NCI-H2196 treated with DMSO at 0.1 percent for 48 hours (cell line): ENCODE measurements around the gene KCTD14.
"Not testable (repeated sequence)": the region's sequence is repeated elsewhere in the genome, so short reads cannot be mapped to it uniquely, and the experiment has no call there.

Experiments
- DNase-seq: peaks from one replicate; lab custom pipeline; 2025; ENCODE audit not compliant: unreplicated experiment; lab: John Stamatoyannopoulos, UW

Gene KCTD14

DNA sequence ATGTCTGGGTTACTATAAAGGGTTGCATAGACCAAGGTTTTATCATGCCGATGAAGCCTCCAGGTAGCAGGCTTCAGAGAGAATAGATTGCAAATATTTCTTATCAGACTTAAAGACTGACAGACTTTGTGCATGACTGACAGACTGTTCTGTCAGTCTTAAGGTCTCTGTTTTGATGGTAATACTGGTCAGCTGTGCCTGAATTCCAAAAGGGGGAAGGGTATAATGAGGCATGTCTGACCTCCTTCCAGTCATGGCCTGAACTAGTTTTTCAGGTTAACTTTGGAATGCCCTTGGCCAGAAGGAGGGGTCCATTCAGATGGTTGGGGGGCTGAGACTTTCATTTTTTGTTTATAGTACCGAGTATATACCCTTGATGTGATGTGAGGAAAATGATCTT lies 4.7 kb upstream of the KCTD14 start:
- no peak for DNase-seq

DNA sequence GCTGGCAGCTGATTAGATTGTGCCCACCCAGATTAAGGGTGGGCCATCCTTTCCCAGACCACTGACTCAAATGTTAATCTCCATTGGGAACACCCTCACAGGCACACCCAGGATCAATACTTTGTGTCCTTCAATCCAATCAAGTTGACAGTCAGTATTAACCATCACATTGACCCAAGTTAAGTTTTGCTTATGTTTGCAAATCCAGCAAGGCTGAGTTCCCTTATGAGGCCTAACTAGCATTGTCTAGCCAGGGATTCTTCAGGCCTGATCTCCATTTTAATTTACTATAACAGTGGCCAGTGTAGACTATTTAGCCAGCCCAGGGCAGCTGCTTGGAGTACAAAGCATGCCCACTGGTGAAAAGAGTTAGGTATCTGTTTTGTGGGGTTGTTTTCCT lies 2.3 kb upstream of the KCTD14 start:
- no peak for DNase-seq

DNA sequence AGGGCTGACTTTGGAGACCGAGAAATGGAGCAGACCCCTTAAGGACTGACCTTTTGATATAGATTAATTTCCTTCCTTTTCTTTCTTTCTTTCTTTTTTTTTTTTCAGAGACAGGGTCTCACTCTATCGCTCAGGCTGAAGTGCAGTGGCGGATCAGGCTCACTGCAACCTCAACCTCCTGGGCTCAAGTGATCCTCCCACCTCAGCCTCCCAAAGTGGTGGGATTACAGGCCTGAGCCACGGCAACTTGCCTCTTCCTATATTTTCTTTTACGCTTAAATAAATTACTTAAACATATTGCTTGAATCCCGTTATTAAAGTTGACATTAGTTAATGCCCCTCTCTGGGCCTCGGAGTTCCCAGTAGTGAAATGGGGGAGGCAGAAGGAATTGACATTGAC lies 350 bp upstream of the KCTD14 start:
- no peak for DNase-seq

DNA sequence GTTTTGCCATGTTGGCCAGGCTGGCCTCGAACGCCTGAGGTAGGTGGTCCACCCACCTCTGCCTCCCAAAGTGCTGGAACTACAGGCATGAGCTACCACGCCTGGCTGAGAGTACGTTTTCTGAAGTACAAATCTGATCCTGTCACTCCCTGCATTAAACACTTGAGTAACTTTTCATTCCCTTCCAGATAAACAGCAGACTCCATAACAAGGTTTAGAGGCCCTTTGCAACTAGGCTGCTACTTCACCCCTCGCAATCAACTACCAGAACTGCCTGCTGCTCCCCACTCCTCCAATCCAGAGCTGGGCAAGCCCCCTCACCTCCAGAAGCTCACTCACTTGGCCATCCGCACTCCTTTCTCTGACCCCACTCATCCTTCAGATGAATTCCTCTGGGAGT lies 1.5 kb downstream of the KCTD14 start:
- DNase-seq = no peak

DNA sequence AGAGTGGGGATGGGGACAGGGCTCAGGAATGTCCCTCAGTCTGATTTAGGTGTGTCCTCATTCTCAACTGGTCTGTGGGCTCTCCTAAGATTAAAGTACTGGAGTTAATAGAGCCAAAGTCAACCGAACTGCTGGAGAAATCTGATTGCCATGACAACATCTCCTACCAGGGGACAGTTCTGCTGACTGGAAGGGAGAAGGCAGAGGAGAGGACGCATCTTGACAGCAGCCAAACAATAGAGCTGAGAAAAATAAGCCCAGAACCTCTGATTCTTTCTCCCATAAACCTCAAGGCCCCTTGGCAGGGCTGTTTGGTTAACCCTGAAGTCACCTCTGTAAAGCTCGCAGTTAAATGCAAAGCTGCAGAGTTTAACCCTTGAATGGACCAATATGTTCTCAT lies 2.8 kb downstream of the KCTD14 start:
- DNase-seq = no peak

DNA sequence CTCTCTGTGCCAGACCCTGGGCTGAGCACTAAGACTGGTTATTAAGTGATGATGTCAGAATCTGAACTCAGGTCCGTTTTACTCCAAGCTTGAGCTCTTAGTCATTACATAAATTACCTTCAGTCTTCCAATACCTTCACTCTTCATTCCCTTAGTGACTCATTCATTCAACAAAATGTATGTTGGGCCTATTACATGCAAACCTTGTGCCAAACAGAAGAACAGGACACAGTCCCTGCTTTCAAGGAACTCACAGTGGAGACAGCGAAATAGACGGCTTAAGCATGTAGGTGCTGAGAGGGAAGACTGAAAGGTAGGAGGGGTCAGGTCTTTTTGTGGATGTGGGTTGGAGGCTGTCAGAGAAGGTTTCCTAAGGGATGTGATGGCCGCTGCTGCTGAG lies 3.3 kb downstream of the KCTD14 start:
- DNase-seq = no peak

DNA sequence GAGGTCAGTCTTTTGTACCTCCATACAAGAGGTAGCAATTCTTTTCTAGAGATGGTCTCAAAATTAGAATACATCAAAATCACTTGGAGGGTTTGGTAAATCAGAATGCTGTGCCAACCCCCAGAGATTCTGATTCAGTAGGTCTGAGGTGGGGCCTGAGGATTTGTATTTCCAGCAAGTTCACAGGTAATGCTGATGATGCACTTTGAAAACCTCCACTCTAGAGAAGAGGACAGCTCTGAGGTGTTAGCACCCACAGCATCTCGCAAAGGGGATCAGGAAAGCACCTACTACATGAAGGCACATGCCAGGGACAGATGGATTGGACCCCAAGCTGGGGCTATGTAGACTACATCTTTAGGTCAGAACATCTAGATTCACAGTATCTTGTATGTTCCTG lies 7.2 kb downstream of the KCTD14 start:
- no peak for DNase-seq

DNA sequence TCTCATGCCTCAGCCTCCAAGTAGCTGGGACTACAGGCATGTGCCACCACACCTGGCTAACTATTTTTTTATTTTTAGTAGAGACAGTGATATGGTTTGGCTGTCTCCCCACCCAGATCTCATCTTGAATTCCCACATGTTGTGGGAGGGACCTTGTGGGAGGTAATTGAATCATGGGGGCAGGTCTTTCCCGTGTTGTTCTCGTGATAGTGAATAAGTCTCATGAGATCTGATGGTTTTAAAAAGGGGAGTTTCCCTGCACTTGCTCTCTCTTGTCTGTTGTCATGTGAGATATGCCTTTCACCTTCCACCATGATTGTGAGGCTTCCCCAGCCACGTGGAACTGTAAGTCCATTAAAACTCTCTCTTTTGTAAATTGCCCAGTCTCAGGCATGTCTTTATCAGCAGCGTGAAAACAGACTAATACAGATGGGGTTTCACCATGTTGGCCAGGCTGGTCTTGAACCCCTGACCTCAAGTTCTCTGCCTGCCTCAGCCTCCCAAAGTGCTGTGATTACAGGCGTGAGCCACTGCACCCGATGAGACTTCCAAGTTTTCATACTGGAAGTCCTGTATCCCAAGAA lies 8.0 kb downstream of the KCTD14 start:
- DNase-seq = not testable (repeated sequence)

DNA sequence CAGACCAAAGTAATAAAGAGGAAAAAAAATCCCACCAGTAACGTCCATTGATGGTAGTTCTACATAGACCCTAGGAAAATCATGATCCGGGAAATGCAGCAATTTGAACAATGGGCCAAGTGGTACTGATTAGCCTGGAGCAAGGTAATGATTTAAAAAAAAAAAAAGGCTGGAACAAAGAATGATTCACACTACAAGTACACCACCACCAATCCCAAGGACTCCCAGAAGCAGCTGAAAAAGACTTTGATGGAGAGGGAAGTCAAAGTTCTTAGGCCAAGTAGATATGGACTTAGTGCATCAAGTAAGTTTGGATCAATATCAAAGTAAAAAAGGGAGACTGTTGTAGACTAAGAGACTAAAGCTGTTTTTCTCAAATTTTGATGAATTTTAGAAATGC lies 11.8 kb downstream of the KCTD14 start:
- DNase-seq = no peak

DNA sequence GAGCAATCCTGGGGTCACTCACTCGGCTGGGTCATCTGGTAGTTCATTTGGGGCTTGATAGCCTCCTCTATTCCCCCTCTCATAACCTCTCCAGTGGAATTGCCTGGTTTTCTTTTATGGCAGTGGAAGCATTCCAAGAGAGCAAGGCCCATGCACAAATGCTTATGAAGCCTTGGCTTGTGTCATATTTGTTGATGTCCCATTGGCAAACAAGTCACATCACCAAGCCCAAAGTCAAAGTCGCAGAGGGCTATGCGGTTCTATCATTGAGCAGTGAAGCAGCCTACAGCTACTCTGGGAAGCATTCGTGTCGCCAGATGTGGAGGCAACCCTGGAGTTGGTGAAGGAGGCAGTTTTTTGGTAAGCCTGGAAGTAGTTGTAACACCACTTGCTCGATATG lies 12.3 kb downstream of the KCTD14 start:
- DNase-seq = no peak

DNA sequence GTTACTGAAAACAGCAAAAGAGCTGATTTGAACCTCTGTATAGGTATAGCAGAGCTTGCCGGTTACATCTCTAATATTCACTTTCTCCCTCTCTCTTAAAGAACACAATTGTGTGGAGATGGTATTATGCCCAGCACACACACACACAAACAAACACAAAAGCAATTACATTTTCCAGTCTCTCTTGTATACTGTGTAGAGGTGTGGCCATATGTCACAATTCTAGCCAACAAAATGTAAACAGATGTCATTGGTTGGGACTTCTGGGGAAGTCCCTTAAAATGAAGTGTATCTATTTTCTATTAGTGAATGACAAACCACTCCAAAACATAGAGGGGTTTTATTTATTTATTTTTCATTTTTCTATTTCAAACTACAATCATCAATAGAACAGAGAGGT lies 12.8 kb downstream of the KCTD14 start:
- DNase-seq = no peak

DNA sequence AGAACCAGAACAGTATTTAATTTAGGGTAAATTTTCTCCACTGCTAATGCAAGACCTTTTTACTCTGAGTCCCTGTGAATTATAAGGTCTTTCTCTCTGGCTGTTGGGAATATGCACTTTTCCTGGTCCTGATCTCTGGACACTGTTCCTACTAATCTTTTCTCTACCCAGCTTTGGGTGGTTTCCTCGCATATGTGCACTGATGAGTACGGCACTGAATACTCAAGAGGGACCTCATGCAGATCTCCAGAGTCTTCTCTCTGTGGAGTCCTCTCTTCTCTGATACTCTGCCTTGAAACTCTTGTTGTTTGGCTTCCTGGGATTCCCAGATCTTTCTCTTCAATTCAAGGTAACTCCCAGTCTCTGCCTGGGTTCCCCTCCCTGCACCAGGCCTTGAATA lies 14.0 kb downstream of the KCTD14 start:
- no peak for DNase-seq

DNA sequence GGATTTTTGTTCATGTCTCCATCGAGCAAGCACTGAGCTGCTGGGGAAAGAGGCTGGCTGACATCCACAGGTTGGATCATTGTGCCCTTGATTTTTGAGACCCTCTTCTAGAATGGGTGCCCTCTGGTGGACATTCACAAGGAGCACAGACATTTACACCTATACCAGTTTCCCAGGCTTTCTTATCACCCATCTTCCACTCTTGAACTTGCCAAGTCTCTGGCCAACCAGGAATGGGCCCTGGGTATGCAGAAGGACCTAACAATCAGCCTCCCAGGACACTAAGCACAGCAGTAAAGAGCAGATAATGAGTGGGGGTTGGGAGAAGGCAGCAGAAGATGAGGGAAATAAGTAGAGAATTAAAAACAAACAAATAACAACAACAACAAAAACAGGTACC lies 22.9 kb downstream of the KCTD14 start:
- DNase-seq = peak; percentile 78

DNA sequence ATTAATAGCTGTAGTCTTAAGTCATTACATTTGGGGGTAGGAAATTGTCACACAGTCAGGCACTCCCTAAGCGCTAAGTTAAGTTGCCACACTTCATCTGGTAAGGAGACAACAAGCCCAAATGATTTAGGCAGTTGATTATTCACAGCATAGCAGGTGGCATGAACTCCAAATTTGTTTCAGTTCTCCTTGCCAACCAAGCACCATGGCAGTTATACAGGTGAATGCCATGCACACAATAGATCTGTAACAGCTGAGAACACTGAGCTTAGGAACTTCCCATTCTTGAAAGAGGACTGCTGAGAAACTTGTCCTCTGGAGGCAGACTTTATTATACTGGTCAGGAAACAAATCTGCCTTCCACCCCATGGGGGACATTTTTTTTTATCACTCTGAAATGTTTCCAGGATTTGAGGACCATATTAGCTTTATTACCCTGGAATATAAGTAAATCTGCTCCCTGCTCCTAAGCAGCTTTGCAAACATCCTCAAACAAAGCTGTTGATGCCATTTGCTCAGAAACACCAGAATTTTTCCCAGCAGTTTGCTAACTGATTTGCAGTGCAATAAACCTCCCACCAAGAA lies 23.5 kb downstream of the KCTD14 start:
- no peak for DNase-seq

DNA sequence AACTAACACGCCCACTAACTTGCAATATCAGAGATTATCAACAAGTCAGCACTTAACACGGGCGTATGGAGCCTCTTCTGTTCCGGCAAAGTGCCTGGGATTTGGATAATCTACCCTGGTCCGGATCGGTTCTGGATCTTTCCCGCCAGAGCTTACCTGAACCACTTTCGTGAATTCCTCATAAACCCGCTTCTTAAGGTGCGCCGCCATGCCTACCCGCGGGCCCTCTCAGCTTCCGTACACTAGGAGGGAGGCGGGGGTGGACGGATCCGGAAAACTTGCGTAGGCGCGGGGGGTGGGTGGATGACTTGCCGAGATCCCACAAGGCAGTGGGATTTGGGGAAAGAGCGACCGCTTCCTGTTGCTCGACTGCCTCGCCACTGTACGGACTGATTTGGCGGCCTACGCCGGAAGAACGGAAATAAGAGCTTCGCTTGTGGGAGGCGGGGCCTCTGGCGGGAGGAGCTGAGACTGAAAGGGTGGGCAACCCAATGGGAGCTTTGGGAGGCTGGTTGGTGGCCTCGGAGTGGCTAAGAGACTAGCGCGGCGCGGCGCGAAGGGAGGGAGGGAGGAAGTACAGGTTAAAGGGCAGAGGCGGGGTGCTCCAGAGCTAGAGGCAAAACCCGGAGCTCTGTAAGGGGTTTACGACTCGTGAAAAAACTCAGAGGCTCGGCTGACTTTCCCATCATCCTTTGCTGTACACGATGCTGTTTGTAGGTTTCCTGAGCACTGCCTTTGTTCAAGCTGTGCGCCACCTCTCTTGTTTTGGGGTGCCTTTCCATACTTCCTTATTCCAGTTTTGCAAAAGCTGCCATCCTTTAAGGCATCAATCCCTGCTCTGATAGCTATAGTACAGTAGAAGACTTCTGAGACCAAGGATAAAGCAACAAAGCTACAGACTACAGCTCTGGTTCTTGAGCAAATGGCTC lies 28.4 kb downstream of the KCTD14 start, which contains the start of gene INTS4:
TSS of gene INTS4 (minus strand) at position 235 of the 929 bp plus-strand sequence. CDS start at position 210, 25 bp downstream.
- DNase-seq = peak; percentile 99

DNA sequence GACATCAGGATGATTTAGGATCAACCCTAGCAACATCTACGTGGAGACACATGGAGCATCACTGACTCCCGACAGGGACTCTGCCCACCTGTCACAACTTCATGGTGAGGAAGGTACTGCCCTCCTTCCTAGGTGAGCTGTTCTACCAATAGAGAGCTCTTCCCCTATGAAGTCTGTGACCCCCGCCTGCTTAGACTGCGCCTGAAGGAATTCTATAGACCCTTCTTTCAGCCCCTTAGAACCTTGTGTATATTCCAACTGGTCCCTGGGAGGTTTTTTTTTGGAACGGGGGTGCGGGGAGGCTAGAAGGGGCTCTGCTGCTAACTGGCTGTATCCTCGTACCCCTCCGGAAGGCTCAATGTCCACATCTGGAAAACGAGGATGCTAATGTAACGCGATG lies 29.2 kb downstream of the KCTD14 start:
- no peak for DNase-seq

DNA sequence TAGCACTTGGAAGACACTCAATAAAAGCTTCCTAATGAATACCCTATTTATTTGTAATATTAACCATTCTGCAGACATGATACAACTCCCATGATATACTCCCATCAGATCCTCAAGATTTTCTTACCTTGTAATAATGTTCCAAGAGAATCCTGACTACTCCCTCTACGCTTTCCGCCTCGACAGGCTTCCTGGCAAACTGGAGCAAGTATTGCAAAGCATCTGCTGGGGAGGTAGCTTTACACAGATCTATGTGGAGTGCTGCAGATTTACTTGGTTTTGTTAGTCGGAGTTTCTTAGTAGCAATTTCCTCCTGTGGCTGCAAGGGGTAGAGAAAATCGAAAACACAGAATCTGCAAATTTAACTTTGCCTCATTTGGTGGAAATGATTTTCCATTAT lies 32.1 kb downstream of the KCTD14 start:
- DNase-seq = no peak

DNA sequence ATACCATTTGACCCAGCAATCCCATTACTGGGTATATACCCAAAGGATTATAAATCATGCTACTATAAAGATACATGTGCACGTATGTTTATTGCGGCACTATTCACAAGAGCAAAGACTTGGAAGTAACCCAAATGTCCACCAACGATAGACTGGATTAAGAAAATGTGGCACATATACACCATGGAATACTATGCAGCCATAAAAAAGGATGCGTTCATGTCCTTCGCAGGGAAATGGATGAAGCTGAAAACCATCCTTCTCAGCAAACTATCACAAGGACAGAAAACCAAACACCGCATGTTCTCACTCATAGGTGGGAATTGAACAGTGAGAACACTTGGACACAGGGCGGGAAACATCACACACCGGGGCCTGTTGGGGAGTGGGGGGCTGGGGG lies 36.6 kb downstream of the KCTD14 start:
- not testable (repeated sequence) for DNase-seq

DNA sequence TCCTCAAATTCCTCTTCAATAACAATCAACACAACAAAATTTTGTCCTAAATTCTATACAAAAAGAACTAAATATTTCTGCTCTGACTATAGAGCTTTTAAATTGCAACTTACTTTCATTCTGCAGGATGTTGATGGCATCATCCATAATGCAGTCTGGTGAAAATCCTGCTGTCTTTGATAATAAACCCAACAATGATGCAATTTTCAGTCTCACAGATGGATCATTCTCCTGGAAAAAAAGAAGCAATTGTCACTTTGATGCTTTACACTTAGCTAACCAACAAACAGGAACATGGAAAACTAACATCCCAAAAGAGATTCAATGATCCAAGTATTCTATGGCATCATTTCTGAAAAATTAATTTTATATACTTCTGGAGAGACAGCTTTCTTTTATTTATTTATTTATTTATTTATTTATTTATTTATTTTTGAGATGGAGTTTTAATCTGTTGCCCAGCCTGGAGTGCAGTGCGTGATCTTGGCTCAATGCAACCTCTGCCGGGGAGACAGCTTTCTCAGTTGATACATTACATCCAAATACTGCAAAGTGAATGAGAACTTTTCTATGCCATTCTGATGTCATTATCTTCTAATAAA lies 41.6 kb downstream of the KCTD14 start:
- DNase-seq = no peak

DNA sequence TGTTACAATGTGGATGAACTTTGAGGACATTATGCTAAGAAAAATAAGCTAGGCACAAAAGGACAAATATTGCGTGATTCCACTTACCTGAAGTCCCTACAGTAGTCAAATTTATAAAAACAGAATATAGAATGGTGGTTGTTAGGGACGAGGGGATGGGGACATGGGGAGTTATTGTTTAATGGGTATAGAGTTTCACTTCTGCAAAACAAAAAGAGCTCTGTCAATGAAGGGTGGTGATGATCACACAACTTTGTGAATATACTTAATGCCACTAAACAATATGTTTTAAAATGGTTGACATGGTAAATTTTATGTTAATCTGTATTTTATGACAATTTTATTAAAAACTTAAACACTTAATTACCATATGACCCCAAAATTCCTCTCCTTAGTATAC lies 54.7 kb downstream of the KCTD14 start:
- no peak for DNase-seq

DNA sequence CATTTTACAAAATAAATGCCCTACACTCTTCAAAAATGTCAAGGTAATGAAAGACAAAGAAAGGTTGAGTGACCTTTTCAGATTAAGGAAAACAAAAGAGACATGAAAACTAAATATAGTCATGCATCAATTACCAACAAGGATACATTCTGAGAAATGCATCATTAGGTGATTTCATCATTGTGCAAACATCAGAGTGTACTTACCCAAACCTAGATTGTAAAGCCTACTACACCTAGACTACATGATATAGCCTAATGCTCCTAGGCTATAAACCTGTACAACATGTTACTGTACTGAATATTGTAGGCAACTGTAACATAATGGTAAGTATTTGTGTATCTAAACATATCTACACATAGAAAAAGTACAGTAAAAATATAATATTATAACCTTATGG lies 55.3 kb downstream of the KCTD14 start:
- DNase-seq = no peak

DNA sequence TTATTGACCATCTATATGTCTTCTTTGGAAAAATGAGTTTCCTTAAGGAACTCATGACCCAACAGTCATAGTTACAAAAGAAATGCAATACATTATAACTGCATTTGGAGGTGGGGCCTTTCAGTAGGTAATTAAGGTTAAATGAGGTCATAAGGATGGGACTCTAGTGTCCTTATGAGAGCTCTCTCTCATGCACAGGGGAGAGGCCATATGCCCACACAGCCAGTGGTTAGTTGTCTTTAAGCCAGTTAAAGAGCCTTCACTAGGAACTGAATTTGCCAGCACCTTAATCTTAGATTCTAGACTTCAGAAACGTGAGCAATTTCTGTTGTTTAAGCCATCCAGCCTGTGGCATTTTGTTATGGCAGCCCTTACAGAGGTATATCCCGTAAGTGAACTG lies 56.0 kb downstream of the KCTD14 start:
- no peak for DNase-seq
